Smooth muscle cell (in vitro differentiated cells): ENCODE measurements around the gene MVB12B. TPM values are rescaled to one million over a fixed set of nuclear protein-coding genes. Genes with fewer than 3 reads are reported as not detected.
A peak's percentile ranks its signal among the peaks of the same experiment; 100 is the strongest.

Experiments used
- DNase-seq: peaks from one replicate; lab custom pipeline; 2025; ENCODE audit not compliant: unreplicated experiment; lab: John Stamatoyannopoulos, UW
- H2AFZ ChIP-seq: fragments of 200-600 bp; sonication (generic); 2 replicates; pipeline ENCODE4 v1.6.0; 2016; ENCODE audit warnings: antibody characterized with exemption, low read depth, mild to moderate bottlenecking
- H3F3A ChIP-seq: fragments of 200-600 bp; sonication (generic); 2 replicates; pipeline ENCODE4 v1.6.0; 2017; ENCODE audit warnings: antibody characterized with exemption, low read depth
- H3K27ac ChIP-seq: fragments of 200-600 bp; sonication (generic); 2 replicates; pipeline ENCODE4 v1.5.1; 2016; ENCODE audit warnings: low read depth, mild to moderate bottlenecking
- H3K27me3 ChIP-seq: fragments of 200-600 bp; sonication (generic); 2 replicates; pipeline ENCODE4 v1.6.1; 2016; ENCODE audit warnings: low read depth, mild to moderate bottlenecking
- H3K36me3 ChIP-seq: fragments of 200-600 bp; sonication (generic); 2 replicates; pipeline ENCODE4 v1.5.1; 2016; ENCODE audit warnings: low read depth
- H3K4me1 ChIP-seq: fragments of 200-600 bp; sonication (generic); 2 replicates; pipeline ENCODE4 v1.5.1; 2016; ENCODE audit warnings: low read depth
- H3K4me2 ChIP-seq: fragments of 200-600 bp; sonication (generic); 2 replicates; pipeline ENCODE4 v1.6.0; 2016; ENCODE audit warnings: mild to moderate bottlenecking
- H3K4me3 ChIP-seq: fragments of 200-600 bp; sonication (generic); 2 replicates; pipeline ENCODE4 v1.5.1; 2016; ENCODE audit warnings: mild to moderate bottlenecking
- H3K79me2 ChIP-seq: fragments of 200-600 bp; sonication (generic); 2 replicates; pipeline ENCODE4 v1.6.0; 2016; ENCODE audit warnings: low read depth, mild to moderate bottlenecking
- H3K9ac ChIP-seq: fragments of 200-600 bp; sonication (generic); 2 replicates; pipeline ENCODE4 v1.6.0; 2016; ENCODE audit warnings: low read depth
- H3K9me3 ChIP-seq: fragments of 200-600 bp; sonication (generic); replicated peaks from 2 replicates; pipeline ENCODE4 v1.5.1; 2016; ENCODE audit warnings: low read depth
- H4K20me1 ChIP-seq: fragments of 200-600 bp; sonication (generic); 2 replicates; pipeline ENCODE4 v1.6.0; 2016; ENCODE audit warnings: low read depth
- CTCF ChIP-seq: fragments of 200-600 bp; sonication (generic); IDR thresholded peaks from 2 replicates; pipeline ENCODE4 v1.5.1; 2017; ENCODE audit warnings: borderline replicate concordance, mild to moderate bottlenecking, antibody characterized with exemption; ENCODE audit not compliant: insufficient read depth, poor library complexity, severe bottlenecking
- WGBS: methylation state at CpG from one replicate; pipeline ENCODE4 v1.1.7; 2016; ENCODE audit warnings: low lambda C conversion rate; 5-methylcytosine and 5-hydroxymethylcytosine counted together
- polyA plus RNA-seq: library from polyadenylated mRNA; unstranded; fragments of >200 nt; fragmentation: Nextera tagmentation; extraction: Ambion mirVana; gene quantifications from 2 replicates; pipeline ENCODE4 v1.2.1, GENCODE V29; 2016
- total RNA-seq: library from RNA; depleted of rRNA; stranded (reverse); fragments of >200 nt; gene quantifications from 2 replicates; pipeline ENCODE4 v1.2.3, GENCODE V29; 2014

The MVB12B gene
- total and polyA plus RNA-seq, 2 experiments from 2014 or later: 4.3 to 5.4 TPM

- H3K9me3 ChIP-seq: no peaks in the 10 kb centered on the region
- H3K79me2 ChIP-seq: no peaks in the 10 kb centered on the region
- WGBS: 19% methylated on average over 16 of the region's 20 CpGs
- H3K4me3 ChIP-seq: peak overlapping the region; percentile 58
- no peaks in the 10 kb centered on the region for H3F3A ChIP-seq
- DNase-seq: no peak
- H3K27me3 ChIP-seq: peaks cover 11% of the 10 kb centered on the region
- peaks cover 4% of the 10 kb centered on the region for H3K4me1 ChIP-seq
- H4K20me1 ChIP-seq: peaks cover 9% of the 10 kb centered on the region
- H3K27ac ChIP-seq: no peak overlapping the region
- H3K36me3 ChIP-seq: no peaks in the 10 kb centered on the region
- no peak overlapping the region for H2AFZ ChIP-seq
- peak overlapping the region; percentile 91 for H3K4me2 ChIP-seq
- H3K9ac ChIP-seq: no peak overlapping the region
- TF ChIP-seq CTCF: no peak
Observed at GRCh38 chr9:126499911-126500599, 173.4 kb downstream of the MVB12B start.

GRCh38 chr9:126500600-126501382 is 174.2 kb downstream of the MVB12B start:
- Histone ChIP-seq H3K36me3 (no peaks in the 10 kb centered on the region), H3K27ac (no peak overlapping the region), H2AFZ (no peak overlapping the region), H3K4me1 (peaks cover 4% of the 10 kb centered on the region), H3K79me2 (no peaks in the 10 kb centered on the region), H3K27me3 (peaks cover 11% of the 10 kb centered on the region), H4K20me1 (peaks cover 9% of the 10 kb centered on the region), H3K9me3 (no peaks in the 10 kb centered on the region), H3K4me3 (no peak overlapping the region), H3K9ac (no peak overlapping the region), H3F3A (no peaks in the 10 kb centered on the region), H3K4me2 (no peak overlapping the region)
- 15% methylated on average over 37 of the region's 37 CpGs for WGBS
- peak; percentile 97 for TF ChIP-seq CTCF
- DNase-seq: peak; percentile 52

GRCh38 chr9:126501383-126502331 is 175.0 kb downstream of the MVB12B start:
- no peak overlapping the region for H3K27ac ChIP-seq
- H3K4me3 ChIP-seq: no peak overlapping the region
- H3F3A ChIP-seq: no peaks in the 10 kb centered on the region
- TF ChIP-seq CTCF: peak; percentile 3
- peaks cover 9% of the 10 kb centered on the region for H4K20me1 ChIP-seq
- H3K36me3 ChIP-seq: no peaks in the 10 kb centered on the region
- no peaks in the 10 kb centered on the region for H3K9me3 ChIP-seq
- no peak overlapping the region for H2AFZ ChIP-seq
- DNase-seq: no peak
- no peak overlapping the region for H3K4me2 ChIP-seq
- peaks cover 4% of the 10 kb centered on the region for H3K4me1 ChIP-seq
- peaks cover 11% of the 10 kb centered on the region for H3K27me3 ChIP-seq
- H3K79me2 ChIP-seq: no peaks in the 10 kb centered on the region
- no peak overlapping the region for H3K9ac ChIP-seq
- 94% methylated on average over 22 of the region's 22 CpGs for WGBS
